ENCODE results near the gene STX2. TPM values are rescaled to one million over a fixed set of nuclear protein-coding genes. Genes with fewer than 3 reads are reported as not detected.

The STX2 gene
- 10 to 100 TPM; 28.9 to 30.9 TPM for total RNA-seq

GRCh38 chr12:130838951-130839769 lies at the start of gene STX2:
TSS of gene STX2 (minus strand) at chr12:130839250. CDS start at chr12:130839099, 151 bp downstream.

GRCh38 chr12:130871286-130872178 lies 32.5 kb upstream of the STX2 start, which contains the start of gene RAN:
TSS of gene RAN (plus strand) at chr12:130872066. CDS start at chr12:130872594, 528 bp downstream.

Other genes starting within 250 kb of the STX2 start
- under 1 TPM in 1 of 2 experiments, not detected in 1; 0.18 TPM for gene RIMBP2, start 123.0 kb downstream of the STX2 start, total RNA-seq
- gene RAN, start 32.8 kb upstream of the STX2 start, total RNA-seq = 100 to 1,000 TPM; 845 to 890 TPM
- gene ADGRD1, start 114.7 kb upstream of the STX2 start, total RNA-seq = not detected

All from activated naive CD4-positive, alpha-beta T cell treated with anti-CD3 and anti-CD28 coated beads, Interleukin-2, amount 10 ng/mL, durations not matched to agents 5 hours and 36 hours (primary cell).